Activated CD8-positive, alpha-beta memory T cell treated with anti-CD3 and anti-CD28 coated beads, Interleukin-2, amount 50 U/mL, for 24 hours (primary cell): ENCODE results near the gene PRSS57.
"Not testable (repeated sequence)": the region's sequence is repeated elsewhere in the genome, so short reads cannot be mapped to it uniquely, and the experiment has no call there.

Source experiments
- DNase-seq: peaks from one replicate; pipeline ENCODE4 v3.0.0-alpha.2; 2020; ENCODE audit errors: extremely low read depth

The PRSS57 gene

GRCh38 chr19:723247-723646 is 28.0 kb upstream of the PRSS57 start:
- no peak for DNase-seq

GRCh38 chr19:722553-723101 is 27.4 kb upstream of the PRSS57 start:
- DNase-seq, result no peak

GRCh38 chr19:720345-721160 is 25.3 kb upstream of the PRSS57 start:
- DNase-seq, result no peak

- DNase-seq, result no peak
These were observed 24.5 kb upstream of the PRSS57 start for GRCh38 chr19:719636-720344.

- DNase-seq, result no peak
These were observed 23.8 kb upstream of the PRSS57 start for GRCh38 chr19:718991-719512.

- no peak for DNase-seq
These were observed 23.1 kb upstream of the PRSS57 start for GRCh38 chr19:718251-718951.

GRCh38 chr19:715347-715746 is 20.1 kb upstream of the PRSS57 start:
- no peak for DNase-seq

GRCh38 chr19:711254-711653 is 16.0 kb upstream of the PRSS57 start:
- DNase-seq, result no peak

GRCh38 chr19:710767-711166 is 15.5 kb upstream of the PRSS57 start:
- DNase-seq, result no peak

GRCh38 chr19:709965-710571 is 14.8 kb upstream of the PRSS57 start:
- DNase-seq, result no peak

GRCh38 chr19:709196-709964 is 14.1 kb upstream of the PRSS57 start:
- DNase-seq, result no peak

- DNase-seq, result no peak
These were observed 13.2 kb upstream of the PRSS57 start, which contains the start of gene PALM for GRCh38 chr19:708154-709143. Gene PALM, plus strand, starts transcription at chr19:708935. Its CDS starts 212 bp downstream, at chr19:709147.

- DNase-seq, result no peak
These were observed 9.1 kb upstream of the PRSS57 start for GRCh38 chr19:704447-704741.

GRCh38 chr19:703651-704446 is 8.6 kb upstream of the PRSS57 start:
- peak; percentile 40 for DNase-seq

GRCh38 chr19:703329-703650 is 8.0 kb upstream of the PRSS57 start:
- DNase-seq, result no peak

GRCh38 chr19:702847-703246 is 7.6 kb upstream of the PRSS57 start:
- not testable (repeated sequence) for DNase-seq

- not testable (repeated sequence) for DNase-seq
These were observed 4.6 kb upstream of the PRSS57 start for GRCh38 chr19:699885-700284.

- DNase-seq, result not testable (repeated sequence)
These were observed 3.3 kb upstream of the PRSS57 start for GRCh38 chr19:698529-698928.
